Hepatocyte (in vitro differentiated cells): ENCODE data around the gene DCAF7. TPM values are rescaled to one million over a fixed set of nuclear protein-coding genes. Genes with fewer than 3 reads are reported as not detected.

ENCODE experiments used
- DNase-seq: peaks from one replicate; pipeline ENCODE4 v3.0.0-alpha.2; 2016; ENCODE audit warnings: low spot score
- H2AFZ ChIP-seq: fragments of 200-600 bp; sonication (generic); 2 replicates; pipeline ENCODE4 v1.6.0; 2016; ENCODE audit warnings: antibody characterized with exemption, mild to moderate bottlenecking
- H3K27ac ChIP-seq: fragments of 200-600 bp; sonication (generic); 2 replicates; pipeline ENCODE4 v1.5.1; 2016; ENCODE audit warnings: mild to moderate bottlenecking
- H3K27me3 ChIP-seq: fragments of 200-600 bp; sonication (generic); 2 replicates; pipeline ENCODE4 v1.6.1; 2016
- H3K36me3 ChIP-seq: fragments of 200-600 bp; sonication (generic); replicated peaks from 2 replicates; pipeline ENCODE4 v1.5.1; 2016; ENCODE audit warnings: low read depth; ENCODE audit not compliant: insufficient read depth
- H3K4me1 ChIP-seq: fragments of 200-600 bp; sonication (generic); 2 replicates; pipeline ENCODE4 v1.5.1; 2016; ENCODE audit warnings: mild to moderate bottlenecking, moderate library complexity; ENCODE audit not compliant: insufficient read depth
- H3K4me2 ChIP-seq: fragments of 200-600 bp; sonication (generic); 2 replicates; pipeline ENCODE4 v1.6.0; 2016
- H3K4me3 ChIP-seq: fragments of 200-600 bp; sonication (generic); 2 replicates; pipeline ENCODE4 v1.5.1; 2016; ENCODE audit warnings: mild to moderate bottlenecking
- H3K79me2 ChIP-seq: fragments of 200-600 bp; sonication (generic); 2 replicates; pipeline ENCODE4 v1.6.0; 2017; ENCODE audit warnings: mild to moderate bottlenecking
- H3K9me2 ChIP-seq: fragments of 200-600 bp; sonication (generic); replicated peaks from 2 replicates; pipeline ENCODE4 v1.6.0; 2017; ENCODE audit warnings: mild to moderate bottlenecking; ENCODE audit not compliant: insufficient read depth
- H3K9me3 ChIP-seq: fragments of 200-600 bp; sonication (generic); 2 replicates; pipeline ENCODE4 v1.5.1; 2016; ENCODE audit warnings: low read depth, mild to moderate bottlenecking
- H4K20me1 ChIP-seq: fragments of 200-600 bp; sonication (generic); 2 replicates; pipeline ENCODE4 v1.6.0; 2016; ENCODE audit warnings: mild to moderate bottlenecking; ENCODE audit not compliant: insufficient read depth, poor library complexity, severe bottlenecking
- EZH2 ChIP-seq: fragments of 200-600 bp; sonication (generic); IDR thresholded peaks from 2 replicates; pipeline ENCODE4 v1.6.1; 2016; ENCODE audit warnings: antibody characterized with exemption, mild to moderate bottlenecking, borderline replicate concordance
- EZH2phosphoT487 ChIP-seq: fragments of 200-600 bp; sonication (generic); IDR thresholded peaks from one replicate; pipeline ENCODE4 v1.6.1; 2018; ENCODE audit warnings: antibody characterized with exemption, mild to moderate bottlenecking, low read depth, moderate library complexity; ENCODE audit not compliant: unreplicated experiment, severe bottlenecking
- WGBS: methylation state at CpG from one replicate; pipeline ENCODE4 v1.1.6; 2016; ENCODE audit warnings: low lambda C conversion rate; ENCODE audit errors: missing lambda C conversion rate; 5-methylcytosine and 5-hydroxymethylcytosine counted together
- polyA plus RNA-seq: library from polyadenylated mRNA; unstranded; fragments of >200 nt; fragmentation: Nextera tagmentation; extraction: Ambion mirVana; gene quantifications from 2 replicates; pipeline ENCODE4 v1.2.1, GENCODE V29; 2016
- total RNA-seq: library from RNA; depleted of rRNA; stranded (reverse); fragments of >200 nt; gene quantifications from 2 replicates; pipeline ENCODE4 v1.2.3, GENCODE V29; 2014
- TF ChIP-seq, protein P1 (sequence below): fragments of 200-600 bp; sonication (generic); IDR thresholded peaks from 2 replicates; pipeline ENCODE4 v1.5.1; 2016; ENCODE audit warnings: antibody characterized with exemption, mild to moderate bottlenecking; ENCODE audit not compliant: poor library complexity

Gene DCAF7
- total and polyA plus RNA-seq, 2 experiments from 2014 or later, result 53.0 to 56.5 TPM

DNA sequence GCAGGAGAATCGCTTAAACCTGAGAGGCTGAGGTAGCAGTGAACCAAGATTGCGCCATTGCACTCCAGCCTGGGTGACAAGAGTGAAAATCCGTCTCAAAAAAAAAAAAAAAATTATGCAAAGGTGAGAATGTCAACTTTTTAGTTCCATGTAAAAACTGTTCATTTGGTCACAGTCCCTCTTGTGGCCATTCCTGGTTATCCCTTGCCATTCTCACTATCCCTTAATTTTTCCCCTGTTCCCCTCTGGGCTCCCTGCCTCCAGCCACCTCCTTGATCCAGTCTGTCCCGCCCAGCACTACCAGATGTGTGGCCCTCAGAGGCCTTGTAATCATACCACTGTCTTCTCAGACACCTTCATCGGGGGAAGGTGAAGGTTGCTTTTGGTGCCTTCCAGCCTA, 23.4 kb downstream of the DCAF7 start:
- no peak for TF ChIP-seq EZH2
- TF ChIP-seq, protein P1, sequence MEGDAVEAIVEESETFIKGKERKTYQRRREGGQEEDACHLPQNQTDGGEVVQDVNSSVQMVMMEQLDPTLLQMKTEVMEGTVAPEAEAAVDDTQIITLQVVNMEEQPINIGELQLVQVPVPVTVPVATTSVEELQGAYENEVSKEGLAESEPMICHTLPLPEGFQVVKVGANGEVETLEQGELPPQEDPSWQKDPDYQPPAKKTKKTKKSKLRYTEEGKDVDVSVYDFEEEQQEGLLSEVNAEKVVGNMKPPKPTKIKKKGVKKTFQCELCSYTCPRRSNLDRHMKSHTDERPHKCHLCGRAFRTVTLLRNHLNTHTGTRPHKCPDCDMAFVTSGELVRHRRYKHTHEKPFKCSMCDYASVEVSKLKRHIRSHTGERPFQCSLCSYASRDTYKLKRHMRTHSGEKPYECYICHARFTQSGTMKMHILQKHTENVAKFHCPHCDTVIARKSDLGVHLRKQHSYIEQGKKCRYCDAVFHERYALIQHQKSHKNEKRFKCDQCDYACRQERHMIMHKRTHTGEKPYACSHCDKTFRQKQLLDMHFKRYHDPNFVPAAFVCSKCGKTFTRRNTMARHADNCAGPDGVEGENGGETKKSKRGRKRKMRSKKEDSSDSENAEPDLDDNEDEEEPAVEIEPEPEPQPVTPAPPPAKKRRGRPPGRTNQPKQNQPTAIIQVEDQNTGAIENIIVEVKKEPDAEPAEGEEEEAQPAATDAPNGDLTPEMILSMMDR, result peak; percentile 26

DNA sequence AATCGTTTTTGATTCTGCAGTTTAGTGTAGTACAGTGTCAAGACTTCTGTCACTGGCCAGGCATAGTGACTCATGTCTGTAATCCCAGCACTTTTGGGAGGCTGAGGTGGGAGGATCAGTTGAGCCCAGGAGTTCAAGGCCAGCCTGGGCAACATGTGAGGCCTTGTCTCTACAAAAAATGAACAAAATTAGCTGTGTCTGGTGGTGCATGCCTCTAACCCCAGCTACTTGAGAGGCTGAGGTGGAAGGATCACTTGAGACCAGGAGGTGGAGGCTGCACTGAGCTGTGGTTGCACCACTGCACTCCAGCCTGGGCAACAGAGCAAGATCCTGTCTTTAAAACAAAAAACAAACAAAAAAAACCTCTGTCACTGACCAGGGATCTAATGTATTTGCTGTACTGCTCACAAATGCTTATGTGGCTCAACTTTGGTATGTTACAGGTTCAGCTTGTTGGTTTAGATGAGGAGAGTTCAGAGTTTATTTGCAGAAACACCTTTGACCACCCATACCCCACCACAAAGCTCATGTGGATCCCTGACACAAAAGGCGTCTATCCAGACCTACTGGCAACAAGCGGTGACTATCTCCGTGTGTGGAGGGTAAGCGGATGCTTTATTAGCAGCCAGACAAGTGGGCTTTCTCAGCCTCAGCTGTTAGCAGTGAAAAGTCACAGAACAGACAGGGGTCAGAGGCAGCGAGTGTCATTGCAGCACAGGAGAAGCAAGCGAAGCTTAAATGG, 27.9 kb downstream of the DCAF7 start:
- Histone ChIP-seq H3K79me2 (peaks cover 68% of the 10 kb centered on the region), H3K4me2 (no peak overlapping the region), H4K20me1 (peaks cover 35% of the 10 kb centered on the region)

More for the DNA sequence above, 23.4 kb downstream of the DCAF7 start:
- Histone ChIP-seq H3K9me3 (no peaks in the 10 kb centered on the region), H3K4me2 (no peak overlapping the region), H3K36me3 (no peaks in the 10 kb centered on the region), H3K9me2 (no peaks in the 10 kb centered on the region), H2AFZ (no peak overlapping the region), H4K20me1 (peaks cover 73% of the 10 kb centered on the region), H3K79me2 (peaks cover 98% of the 10 kb centered on the region), H3K27ac (no peak overlapping the region), H3K27me3 (no peaks in the 10 kb centered on the region), H3K4me3 (no peak overlapping the region), H3K4me1 (no peaks in the 10 kb centered on the region)
- 92% methylated on average over 5 of the region's 5 CpGs for WGBS
- no peak for DNase-seq

DNA sequence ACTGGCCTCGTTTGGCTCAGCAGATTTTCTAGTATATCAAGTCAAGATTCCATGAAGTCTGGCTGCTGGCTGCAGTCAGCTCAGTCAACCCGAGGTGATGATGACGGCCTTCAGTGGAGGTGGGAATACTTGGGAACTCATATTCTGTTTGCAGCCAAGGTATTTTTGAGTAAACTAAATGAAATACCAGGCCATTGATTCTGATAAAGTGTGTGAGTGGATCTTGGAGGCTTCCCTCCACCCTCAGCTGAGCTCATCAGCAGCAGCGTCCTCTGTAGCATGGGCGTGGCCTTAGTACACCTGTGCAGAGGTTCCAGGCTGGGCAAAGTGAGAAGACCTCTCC, 28.5 kb downstream of the DCAF7 start:
- no peaks in the 10 kb centered on the region for H3K36me3 ChIP-seq
- peak overlapping the region; percentile 67 for H3K27ac ChIP-seq
- WGBS, result 70% methylated on average over 5 of the region's 5 CpGs
- H2AFZ ChIP-seq, result no peak overlapping the region
- no peaks in the 10 kb centered on the region for H3K9me2 ChIP-seq
- no peak for TF ChIP-seq EZH2
- TF ChIP-seq EZH2phosphoT487, result no peak
- TF ChIP-seq, protein P1, result no peak
- no peaks in the 10 kb centered on the region for H3K27me3 ChIP-seq
- peaks cover 33% of the 10 kb centered on the region for H4K20me1 ChIP-seq
- H3K4me2 ChIP-seq, result peak overlapping the region; percentile 28
- H3K9me3 ChIP-seq, result no peaks in the 10 kb centered on the region
- H3K4me3 ChIP-seq, result no peak overlapping the region
- H3K79me2 ChIP-seq, result peaks cover 64% of the 10 kb centered on the region
- peak; percentile 47 for DNase-seq
- peaks cover 12% of the 10 kb centered on the region for H3K4me1 ChIP-seq

More for the DNA sequence above, 27.9 kb downstream of the DCAF7 start:
- no peak for DNase-seq
- no peak for TF ChIP-seq EZH2phosphoT487
- TF ChIP-seq EZH2, result no peak
- TF ChIP-seq, protein P1, result no peak
- peaks cover 12% of the 10 kb centered on the region for H3K4me1 ChIP-seq
- no peak overlapping the region for H3K4me3 ChIP-seq
- H3K9me3 ChIP-seq, result no peaks in the 10 kb centered on the region
- H3K27me3 ChIP-seq, result no peaks in the 10 kb centered on the region
- H2AFZ ChIP-seq, result no peak overlapping the region
- H3K9me2 ChIP-seq, result no peaks in the 10 kb centered on the region
- H3K27ac ChIP-seq, result peak overlapping the region; percentile 67
- WGBS, result 73% methylated on average over 7 of the region's 7 CpGs
- H3K36me3 ChIP-seq, result no peaks in the 10 kb centered on the region
